NCI-H1930 (cell line): ENCODE measurements around the gene RBM42.
"Not testable (repeated sequence)": the region's sequence is repeated elsewhere in the genome, so short reads cannot be mapped to it uniquely, and the experiment has no call there.

Source experiments
- DNase-seq, 2 experiments: peaks; one replicate each; lab custom pipeline; 2025; lab: John Stamatoyannopoulos, UW

RBM42 gene

GRCh38 chr19:35628565-35629331 lies at the start of gene RBM42:
Gene RBM42, plus strand, starts transcription at chr19:35629036. Its CDS starts 118 bp downstream, at chr19:35629154.
- DNase-seq, result peak; percentile 99

- no peak for DNase-seq
Measured at GRCh38 chr19:35582760-35583159, 46.1 kb upstream of the RBM42 start.

- DNase-seq, result peak in 1 of 2 experiments; percentile 38
Measured at GRCh38 chr19:35585848-35586247, 43.0 kb upstream of the RBM42 start, which contains the start of gene PMIS2. Gene PMIS2, plus strand, starts transcription at chr19:35586173. Its CDS starts 87 bp downstream, at chr19:35586260.

- no peak for DNase-seq
Measured at GRCh38 chr19:35587321-35587720, 41.5 kb upstream of the RBM42 start.

- DNase-seq, result no peak
Measured at GRCh38 chr19:35590875-35591274, 38.0 kb upstream of the RBM42 start.

GRCh38 chr19:35592226-35592625 lies 36.6 kb upstream of the RBM42 start:
- peak in 1 of 2 experiments; percentile 25 for DNase-seq

- DNase-seq, result not testable (repeated sequence)
Measured at GRCh38 chr19:35595026-35595425, 33.8 kb upstream of the RBM42 start.

- DNase-seq, result no peak
Measured at GRCh38 chr19:35595928-35596327, 32.9 kb upstream of the RBM42 start.

- DNase-seq, result no peak
Measured at GRCh38 chr19:35596366-35596999, 32.4 kb upstream of the RBM42 start.

- no peak for DNase-seq
Measured at GRCh38 chr19:35601971-35602370, 26.9 kb upstream of the RBM42 start.

GRCh38 chr19:35604436-35604835 lies 24.4 kb upstream of the RBM42 start:
- not testable (repeated sequence) for DNase-seq

GRCh38 chr19:35607170-35607569 lies 21.7 kb upstream of the RBM42 start:
- not testable (repeated sequence) for DNase-seq

GRCh38 chr19:35607661-35608060 lies 21.2 kb upstream of the RBM42 start:
- DNase-seq, result no peak

- no peak for DNase-seq
Measured at GRCh38 chr19:35608251-35608650, 20.6 kb upstream of the RBM42 start.

GRCh38 chr19:35609851-35610353 lies 18.9 kb upstream of the RBM42 start:
- no peak for DNase-seq

GRCh38 chr19:35612224-35612558 lies 16.6 kb upstream of the RBM42 start:
- no peak for DNase-seq

- DNase-seq, result peak; percentile 88 to 97
Measured at GRCh38 chr19:35612559-35613321, 16.1 kb upstream of the RBM42 start, which contains the start of gene HAUS5. Gene HAUS5, plus strand, starts transcription at chr19:35612735. Its CDS starts 60 bp downstream, at chr19:35612795.

- DNase-seq, result no peak
Measured at GRCh38 chr19:35613574-35613973, 15.3 kb upstream of the RBM42 start.

GRCh38 chr19:35615036-35615435 lies 13.8 kb upstream of the RBM42 start:
- no peak for DNase-seq

- DNase-seq, result no peak
Measured at GRCh38 chr19:35618857-35619256, 10.0 kb upstream of the RBM42 start.

GRCh38 chr19:35619290-35619923 lies 9.4 kb upstream of the RBM42 start:
- no peak for DNase-seq

GRCh38 chr19:35620001-35620400 lies 8.8 kb upstream of the RBM42 start:
- no peak for DNase-seq
